Activated naive CD8-positive, alpha-beta T cell treated with anti-CD3 and anti-CD28 coated beads for 36 hours (primary cell): ENCODE results near the gene NSUN4. TPM values are rescaled to one million over a fixed set of nuclear protein-coding genes. Genes with fewer than 3 reads are reported as not detected.
"Not testable (repeated sequence)": the region's sequence is repeated elsewhere in the genome, so short reads cannot be mapped to it uniquely, and the experiment has no call there.

Experiments used
- DNase-seq: peaks from one replicate; pipeline ENCODE4 v3.0.0; 2021
- H3K27ac Mint-ChIP-seq: one replicate; pipeline ENCODE4 v1.8.0; 2022; ENCODE audit warnings: mild to moderate bottlenecking, moderate library complexity, mixed read lengths
- H3K27me3 Mint-ChIP-seq: one replicate; pipeline ENCODE4 v1.8.0; 2022; ENCODE audit warnings: mild to moderate bottlenecking, mixed read lengths
- H3K36me3 Mint-ChIP-seq: one replicate; pipeline ENCODE4 v1.8.0; 2021; ENCODE audit warnings: mild to moderate bottlenecking, mixed read lengths
- H3K4me1 Mint-ChIP-seq: one replicate; pipeline ENCODE4 v1.8.0; 2021; ENCODE audit warnings: mixed read lengths
- H3K4me3 Mint-ChIP-seq: one replicate; pipeline ENCODE4 v1.8.0; 2022; ENCODE audit warnings: mild to moderate bottlenecking, moderate library complexity, mixed read lengths
- H3K9me3 Mint-ChIP-seq: one replicate; pipeline ENCODE4 v1.8.0; 2022; ENCODE audit warnings: mixed read lengths
- total RNA-seq, 2 experiments: library from RNA; stranded (reverse); gene quantifications; one replicate each; pipeline ENCODE4 v1.2.3, GENCODE V29; 2021

NSUN4 gene
- total RNA-seq, 2 experiments from 2014 or later, result 32.0 to 32.5 TPM

GRCh38 chr1:46342084-46342656, 1.6 kb downstream of the NSUN4 start:
- Mint-ChIP-seq H3K36me3 (peaks cover 28% of the 10 kb centered on the region), H3K4me1 (peaks cover 40% of the 10 kb centered on the region), H3K9me3 (no peaks in the 10 kb centered on the region), H3K4me3 (peak overlapping the region; percentile 99), H3K27me3 (no peaks in the 10 kb centered on the region), H3K27ac (peak overlapping the region; percentile 99)
- peak; percentile 6 for DNase-seq

GRCh38 chr1:46342677-46343350, 2.2 kb downstream of the NSUN4 start:
- Mint-ChIP-seq H3K9me3 (no peaks in the 10 kb centered on the region), H3K27ac (peak overlapping the region; percentile 99), H3K4me1 (peaks cover 43% of the 10 kb centered on the region), H3K36me3 (peaks cover 33% of the 10 kb centered on the region), H3K27me3 (no peaks in the 10 kb centered on the region), H3K4me3 (peak overlapping the region; percentile 99)
- no peak for DNase-seq

GRCh38 chr1:46343351-46343695, 2.7 kb downstream of the NSUN4 start:
- Mint-ChIP-seq H3K36me3 (peaks cover 38% of the 10 kb centered on the region), H3K4me3 (no peak overlapping the region), H3K27me3 (no peaks in the 10 kb centered on the region), H3K9me3 (no peaks in the 10 kb centered on the region), H3K27ac (peak overlapping the region; percentile 36), H3K4me1 (peaks cover 47% of the 10 kb centered on the region)
- no peak for DNase-seq

GRCh38 chr1:46343705-46344104, 3.1 kb downstream of the NSUN4 start:
- H3K9me3 Mint-ChIP-seq, result no peaks in the 10 kb centered on the region
- no peak for DNase-seq
- no peaks in the 10 kb centered on the region for H3K27me3 Mint-ChIP-seq
- H3K4me3 Mint-ChIP-seq, result no peak overlapping the region
- H3K27ac Mint-ChIP-seq, result peak overlapping the region; percentile 36
- H3K36me3 Mint-ChIP-seq, result peaks cover 38% of the 10 kb centered on the region
- peaks cover 47% of the 10 kb centered on the region for H3K4me1 Mint-ChIP-seq

GRCh38 chr1:46344481-46344880, 3.9 kb downstream of the NSUN4 start:
- H3K27ac Mint-ChIP-seq, result no peak overlapping the region
- H3K36me3 Mint-ChIP-seq, result peaks cover 41% of the 10 kb centered on the region
- H3K4me1 Mint-ChIP-seq, result peaks cover 41% of the 10 kb centered on the region

GRCh38 chr1:46345281-46345680, 4.7 kb downstream of the NSUN4 start:
- H3K4me3 Mint-ChIP-seq, result no peak overlapping the region
- H3K4me1 Mint-ChIP-seq, result peaks cover 38% of the 10 kb centered on the region
- no peak overlapping the region for H3K27ac Mint-ChIP-seq
- no peak for DNase-seq
- peaks cover 48% of the 10 kb centered on the region for H3K36me3 Mint-ChIP-seq
- no peaks in the 10 kb centered on the region for H3K27me3 Mint-ChIP-seq
- no peaks in the 10 kb centered on the region for H3K9me3 Mint-ChIP-seq

More at GRCh38 chr1:46344481-46344880, 3.9 kb downstream of the NSUN4 start:
- DNase-seq, result no peak
- H3K9me3 Mint-ChIP-seq, result no peaks in the 10 kb centered on the region
- H3K27me3 Mint-ChIP-seq, result no peaks in the 10 kb centered on the region
- no peak overlapping the region for H3K4me3 Mint-ChIP-seq

- Mint-ChIP-seq H3K27me3 (no peaks in the 10 kb centered on the region), H3K4me1 (peaks cover 6% of the 10 kb centered on the region), H3K4me3 (no peak overlapping the region), H3K27ac (no peak overlapping the region), H3K9me3 (no peaks in the 10 kb centered on the region), H3K36me3 (peaks cover 35% of the 10 kb centered on the region)
- no peak for DNase-seq
Observed at GRCh38 chr1:46352363-46352762, 11.8 kb downstream of the NSUN4 start.

- not testable (repeated sequence) for H3K4me1 Mint-ChIP-seq, H3K27me3 Mint-ChIP-seq, H3K27ac Mint-ChIP-seq, H3K4me3 Mint-ChIP-seq, H3K9me3 Mint-ChIP-seq, DNase-seq
- peaks cover 20% of the 10 kb centered on the region for H3K36me3 Mint-ChIP-seq
Observed at GRCh38 chr1:46355920-46356319, 15.3 kb downstream of the NSUN4 start.

- H3K9me3 Mint-ChIP-seq, result no peaks in the 10 kb centered on the region
- H3K27me3 Mint-ChIP-seq, result no peaks in the 10 kb centered on the region
- H3K36me3 Mint-ChIP-seq, result peaks cover 22% of the 10 kb centered on the region
- H3K27ac Mint-ChIP-seq, result no peak overlapping the region
- H3K4me1 Mint-ChIP-seq, result no peaks in the 10 kb centered on the region
- DNase-seq, result no peak
- H3K4me3 Mint-ChIP-seq, result no peak overlapping the region
Observed at GRCh38 chr1:46362158-46362557, 21.6 kb downstream of the NSUN4 start.

GRCh38 chr1:46363121-46363520, 22.5 kb downstream of the NSUN4 start:
- H3K36me3 Mint-ChIP-seq, result peaks cover 25% of the 10 kb centered on the region
- H3K4me1 Mint-ChIP-seq, result no peaks in the 10 kb centered on the region
- no peak overlapping the region for H3K4me3 Mint-ChIP-seq
- no peaks in the 10 kb centered on the region for H3K9me3 Mint-ChIP-seq
- no peak for DNase-seq
- H3K27me3 Mint-ChIP-seq, result no peaks in the 10 kb centered on the region
- no peak overlapping the region for H3K27ac Mint-ChIP-seq

GRCh38 chr1:46364612-46365011, 24.0 kb downstream of the NSUN4 start:
- H3K4me3 Mint-ChIP-seq, result no peak overlapping the region
- no peaks in the 10 kb centered on the region for H3K4me1 Mint-ChIP-seq
- H3K36me3 Mint-ChIP-seq, result peaks cover 26% of the 10 kb centered on the region
- H3K27ac Mint-ChIP-seq, result no peak overlapping the region
- DNase-seq, result no peak
- H3K27me3 Mint-ChIP-seq, result no peaks in the 10 kb centered on the region
- H3K9me3 Mint-ChIP-seq, result no peaks in the 10 kb centered on the region

GRCh38 chr1:46365796-46366195, 25.2 kb downstream of the NSUN4 start:
- not testable (repeated sequence) for H3K4me3 Mint-ChIP-seq, H3K9me3 Mint-ChIP-seq, H3K27ac Mint-ChIP-seq, DNase-seq, H3K4me1 Mint-ChIP-seq, H3K27me3 Mint-ChIP-seq
- H3K36me3 Mint-ChIP-seq, result peaks cover 24% of the 10 kb centered on the region

GRCh38 chr1:46367072-46367471, 26.5 kb downstream of the NSUN4 start:
- Mint-ChIP-seq H3K27me3 (no peaks in the 10 kb centered on the region), H3K4me3 (no peak overlapping the region), H3K36me3 (peaks cover 21% of the 10 kb centered on the region), H3K4me1 (peaks cover 3% of the 10 kb centered on the region), H3K27ac (no peak overlapping the region), H3K9me3 (no peaks in the 10 kb centered on the region)
- DNase-seq, result no peak

- DNase-seq, H3K27ac Mint-ChIP-seq, H3K4me1 Mint-ChIP-seq, H3K27me3 Mint-ChIP-seq, H3K9me3 Mint-ChIP-seq, H3K4me3 Mint-ChIP-seq: not testable (repeated sequence)
- peaks cover 22% of the 10 kb centered on the region for H3K36me3 Mint-ChIP-seq
Observed at GRCh38 chr1:46367701-46368100, 27.1 kb downstream of the NSUN4 start.

- H3K27ac Mint-ChIP-seq, result no peak overlapping the region
- no peak for DNase-seq
- H3K9me3 Mint-ChIP-seq, result no peaks in the 10 kb centered on the region
- no peaks in the 10 kb centered on the region for H3K27me3 Mint-ChIP-seq
- H3K36me3 Mint-ChIP-seq, result peaks cover 24% of the 10 kb centered on the region
- H3K4me1 Mint-ChIP-seq, result peaks cover 3% of the 10 kb centered on the region
- no peak overlapping the region for H3K4me3 Mint-ChIP-seq
Observed at GRCh38 chr1:46368791-46369190, 28.2 kb downstream of the NSUN4 start.

- peaks cover 3% of the 10 kb centered on the region for H3K4me1 Mint-ChIP-seq
- peaks cover 24% of the 10 kb centered on the region for H3K36me3 Mint-ChIP-seq
- no peak overlapping the region for H3K4me3 Mint-ChIP-seq
- no peaks in the 10 kb centered on the region for H3K9me3 Mint-ChIP-seq
- H3K27ac Mint-ChIP-seq, result no peak overlapping the region
- H3K27me3 Mint-ChIP-seq, result no peaks in the 10 kb centered on the region
- no peak for DNase-seq
Observed at GRCh38 chr1:46369542-46370213, 29.1 kb downstream of the NSUN4 start.
